ENCODE results near the gene PAH.

The PAH gene

DNA sequence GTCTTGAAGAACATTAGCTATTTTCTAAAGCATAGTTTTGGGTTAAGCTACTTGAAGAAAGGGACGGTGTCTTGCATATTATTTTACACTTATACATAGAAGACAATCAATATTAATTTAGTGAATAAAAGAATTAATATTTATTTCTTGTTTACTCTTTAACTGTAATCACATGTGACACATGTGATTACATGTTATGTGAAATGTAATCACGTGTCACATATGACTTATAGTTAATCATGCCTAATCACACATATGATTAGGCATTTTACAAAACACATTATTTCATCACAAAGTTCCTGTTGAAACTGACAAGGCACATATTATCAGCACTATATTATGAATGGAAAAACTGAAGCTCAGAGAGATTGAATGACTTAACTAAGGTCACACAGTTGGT lies 4.8 kb downstream of the PAH start:
- DNase-seq (ENCODE audit: low read depth), result no peak
- peaks cover 7% of the 10 kb centered on the region for H3K27me3 ChIP-seq (replicated peaks; ENCODE audit: control insufficient read depth, insufficient read depth, low read length)
- H3K4me1 ChIP-seq (ENCODE audit: control insufficient read depth, insufficient read depth, low read length), result no peaks in the 10 kb centered on the region
- H3K36me3 ChIP-seq (ENCODE audit: control insufficient read depth, insufficient read depth, low read length, severe bottlenecking), result no peaks in the 10 kb centered on the region
- no peak overlapping the region for H3K4me3 ChIP-seq (ENCODE audit: low read length)
- no peak overlapping the region for H3K9ac ChIP-seq (ENCODE audit: low read length)
- no peaks in the 10 kb centered on the region for H3K9me3 ChIP-seq (ENCODE audit: control insufficient read depth, low read length)

- Histone ChIP-seq H3K4me1 (ENCODE audit: control insufficient read depth, insufficient read depth, low read length) (no peaks in the 10 kb centered on the region), H3K36me3 (ENCODE audit: control insufficient read depth, insufficient read depth, low read length, severe bottlenecking) (no peaks in the 10 kb centered on the region), H3K9ac (ENCODE audit: low read length) (no peak overlapping the region), H3K4me3 (ENCODE audit: low read length) (no peak overlapping the region), H3K27me3 (replicated peaks; ENCODE audit: control insufficient read depth, insufficient read depth, low read length) (peaks cover 6% of the 10 kb centered on the region), H3K9me3 (ENCODE audit: control insufficient read depth, low read length) (no peaks in the 10 kb centered on the region)
- DNase-seq (ENCODE audit: low read depth), result no peak
Observed at GRCh38 chr12:102911320-102911719, 5.7 kb downstream of the PAH start.

- Histone ChIP-seq H3K4me1 (ENCODE audit: control insufficient read depth, insufficient read depth, low read length) (no peaks in the 10 kb centered on the region), H3K27me3 (replicated peaks; ENCODE audit: control insufficient read depth, insufficient read depth, low read length) (peaks cover under 1% of the 10 kb centered on the region), H3K36me3 (ENCODE audit: control insufficient read depth, insufficient read depth, low read length, severe bottlenecking) (no peaks in the 10 kb centered on the region), H3K4me3 (ENCODE audit: low read length) (no peak overlapping the region), H3K9ac (ENCODE audit: low read length) (no peak overlapping the region), H3K9me3 (ENCODE audit: control insufficient read depth, low read length) (no peaks in the 10 kb centered on the region)
- DNase-seq (ENCODE audit: low read depth), result no peak
Observed at GRCh38 chr12:102910792-102911191, 6.3 kb downstream of the PAH start.

- no peaks in the 10 kb centered on the region for H3K36me3 ChIP-seq (ENCODE audit: control insufficient read depth, insufficient read depth, low read length, severe bottlenecking)
- DNase-seq (ENCODE audit: low read depth), result no peak
- H3K9me3 ChIP-seq (ENCODE audit: control insufficient read depth, low read length), result no peaks in the 10 kb centered on the region
- H3K27me3 ChIP-seq (replicated peaks; ENCODE audit: control insufficient read depth, insufficient read depth, low read length), result no peaks in the 10 kb centered on the region
- no peaks in the 10 kb centered on the region for H3K4me1 ChIP-seq (ENCODE audit: control insufficient read depth, insufficient read depth, low read length)
- no peak overlapping the region for H3K9ac ChIP-seq (ENCODE audit: low read length)
- H3K4me3 ChIP-seq (ENCODE audit: low read length), result no peak overlapping the region
Observed at GRCh38 chr12:102910137-102910536, 6.9 kb downstream of the PAH start.

DNA sequence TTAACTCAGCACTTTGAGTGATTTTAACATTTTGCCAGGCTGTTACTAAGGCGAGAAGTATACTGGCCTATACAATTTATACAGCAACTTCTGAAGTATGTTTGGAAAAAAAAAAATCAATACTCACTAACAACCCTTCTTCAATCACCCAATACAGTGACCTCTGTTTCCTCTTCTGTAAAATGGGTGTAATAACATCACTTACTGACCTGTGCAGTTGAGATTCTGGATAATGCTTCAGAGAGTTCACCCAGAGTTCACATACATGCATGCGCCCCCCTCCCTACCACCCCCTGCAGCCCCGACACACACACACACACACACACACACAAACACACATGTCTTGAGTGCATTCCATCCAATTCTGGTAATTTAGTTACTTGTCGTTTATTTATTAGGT lies 9.1 kb downstream of the PAH start:
- Histone ChIP-seq H3K36me3 (ENCODE audit: control insufficient read depth, insufficient read depth, low read length, severe bottlenecking) (no peaks in the 10 kb centered on the region), H3K9ac (ENCODE audit: low read length) (no peak overlapping the region), H3K4me3 (ENCODE audit: low read length) (no peak overlapping the region), H3K9me3 (ENCODE audit: control insufficient read depth, low read length) (no peaks in the 10 kb centered on the region), H3K27me3 (replicated peaks; ENCODE audit: control insufficient read depth, insufficient read depth, low read length) (no peaks in the 10 kb centered on the region), H3K4me1 (ENCODE audit: control insufficient read depth, insufficient read depth, low read length) (no peaks in the 10 kb centered on the region)
- no peak for DNase-seq (ENCODE audit: low read depth)

DNA sequence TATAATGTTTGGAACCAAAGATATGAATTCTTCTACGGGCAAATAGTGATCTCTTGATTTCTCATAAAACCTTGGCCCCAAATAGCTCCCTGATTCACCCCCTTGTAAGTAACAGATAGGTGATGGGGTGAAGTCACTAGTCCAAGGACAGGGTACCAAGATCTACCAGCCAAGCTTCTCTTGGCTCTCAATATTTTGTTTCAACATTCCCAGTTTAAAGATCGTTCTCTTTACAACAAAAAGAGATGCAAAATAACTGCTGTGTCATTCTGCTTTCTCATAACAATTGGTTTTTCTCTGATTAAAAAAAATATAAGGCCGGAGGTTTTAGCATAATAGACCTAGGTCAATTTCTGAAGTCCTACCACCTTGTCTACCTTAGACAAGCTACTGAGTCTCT lies 11.8 kb downstream of the PAH start:
- Histone ChIP-seq H3K9me3 (ENCODE audit: control insufficient read depth, low read length) (no peaks in the 10 kb centered on the region), H3K27me3 (replicated peaks; ENCODE audit: control insufficient read depth, insufficient read depth, low read length) (no peaks in the 10 kb centered on the region), H3K36me3 (ENCODE audit: control insufficient read depth, insufficient read depth, low read length, severe bottlenecking) (no peaks in the 10 kb centered on the region), H3K9ac (ENCODE audit: low read length) (no peak overlapping the region), H3K4me3 (ENCODE audit: low read length) (no peak overlapping the region), H3K4me1 (ENCODE audit: control insufficient read depth, insufficient read depth, low read length) (no peaks in the 10 kb centered on the region)
- no peak for DNase-seq (ENCODE audit: low read depth)

- Histone ChIP-seq H3K4me1 (ENCODE audit: control insufficient read depth, insufficient read depth, low read length) (no peaks in the 10 kb centered on the region), H3K9me3 (ENCODE audit: control insufficient read depth, low read length) (no peaks in the 10 kb centered on the region), H3K9ac (ENCODE audit: low read length) (no peak overlapping the region), H3K4me3 (ENCODE audit: low read length) (no peak overlapping the region), H3K36me3 (ENCODE audit: control insufficient read depth, insufficient read depth, low read length, severe bottlenecking) (no peaks in the 10 kb centered on the region), H3K27me3 (replicated peaks; ENCODE audit: control insufficient read depth, insufficient read depth, low read length) (no peaks in the 10 kb centered on the region)
- no peak for DNase-seq (ENCODE audit: low read depth)
Observed at GRCh38 chr12:102903337-102904007, 13.6 kb downstream of the PAH start.

GRCh38 chr12:102902093-102902492 lies 15.0 kb downstream of the PAH start:
- Histone ChIP-seq H3K36me3 (ENCODE audit: control insufficient read depth, insufficient read depth, low read length, severe bottlenecking) (no peaks in the 10 kb centered on the region), H3K9me3 (ENCODE audit: control insufficient read depth, low read length) (no peaks in the 10 kb centered on the region), H3K27me3 (replicated peaks; ENCODE audit: control insufficient read depth, insufficient read depth, low read length) (no peaks in the 10 kb centered on the region), H3K4me3 (ENCODE audit: low read length) (no peak overlapping the region), H3K4me1 (ENCODE audit: control insufficient read depth, insufficient read depth, low read length) (no peaks in the 10 kb centered on the region), H3K9ac (ENCODE audit: low read length) (no peak overlapping the region)
- no peak for DNase-seq (ENCODE audit: low read depth)

- H3K9me3 ChIP-seq (ENCODE audit: control insufficient read depth, low read length), result no peaks in the 10 kb centered on the region
- H3K36me3 ChIP-seq (ENCODE audit: control insufficient read depth, insufficient read depth, low read length, severe bottlenecking), result no peaks in the 10 kb centered on the region
- no peaks in the 10 kb centered on the region for H3K4me1 ChIP-seq (ENCODE audit: control insufficient read depth, insufficient read depth, low read length)
- no peak overlapping the region for H3K9ac ChIP-seq (ENCODE audit: low read length)
- no peak for DNase-seq (ENCODE audit: low read depth)
- no peak overlapping the region for H3K4me3 ChIP-seq (ENCODE audit: low read length)
- no peaks in the 10 kb centered on the region for H3K27me3 ChIP-seq (replicated peaks; ENCODE audit: control insufficient read depth, insufficient read depth, low read length)
Observed at GRCh38 chr12:102900389-102900788, 16.7 kb downstream of the PAH start.

DNA sequence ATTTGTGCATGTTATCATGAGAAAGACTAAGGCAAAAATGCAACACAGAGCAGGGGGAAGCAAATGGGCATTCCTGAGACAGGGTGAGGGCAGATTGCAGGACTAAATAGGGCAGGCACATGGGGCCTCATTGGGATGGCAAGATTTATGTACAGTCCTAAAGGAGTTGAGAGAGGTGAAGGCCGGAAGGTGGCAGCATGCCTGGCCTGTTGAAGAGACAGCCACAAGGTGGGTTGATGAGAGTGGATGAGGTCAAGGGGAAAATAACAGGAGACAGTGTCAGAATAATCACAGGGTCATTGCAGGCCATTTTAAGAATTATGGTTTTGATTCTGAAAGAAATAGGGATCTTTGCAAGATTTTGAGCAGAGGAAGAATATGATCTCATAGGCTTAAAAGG lies 21.0 kb downstream of the PAH start:
- H3K4me1 ChIP-seq (ENCODE audit: control insufficient read depth, insufficient read depth, low read length), result no peaks in the 10 kb centered on the region
- DNase-seq (ENCODE audit: low read depth), result no peak
- H3K4me3 ChIP-seq (ENCODE audit: low read length), result no peak overlapping the region
- H3K9me3 ChIP-seq (ENCODE audit: control insufficient read depth, low read length), result no peaks in the 10 kb centered on the region
- no peaks in the 10 kb centered on the region for H3K36me3 ChIP-seq (ENCODE audit: control insufficient read depth, insufficient read depth, low read length, severe bottlenecking)
- H3K27me3 ChIP-seq (replicated peaks; ENCODE audit: control insufficient read depth, insufficient read depth, low read length), result no peaks in the 10 kb centered on the region
- no peak overlapping the region for H3K9ac ChIP-seq (ENCODE audit: low read length)

DNA sequence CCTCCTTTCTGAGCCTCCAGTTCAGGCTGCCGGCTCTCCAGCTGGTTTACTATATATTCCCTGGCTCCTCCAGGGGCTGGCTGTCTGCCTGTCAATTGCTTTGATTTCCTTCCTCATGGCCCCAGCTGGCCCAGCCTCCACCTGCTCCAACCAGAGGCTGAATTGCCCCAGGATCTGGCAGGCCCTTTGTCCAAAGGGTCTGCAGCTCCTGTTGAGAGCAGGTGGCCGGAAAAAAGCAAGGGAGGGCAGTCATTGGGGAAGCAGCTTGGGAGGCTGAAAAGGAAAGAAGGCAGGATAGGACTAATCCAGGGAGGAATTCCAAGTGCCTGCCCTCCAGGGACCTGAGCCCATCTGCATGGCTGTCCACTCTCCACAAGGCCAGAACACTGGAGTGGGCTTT lies 25.3 kb downstream of the PAH start:
- Histone ChIP-seq H3K4me1 (ENCODE audit: control insufficient read depth, insufficient read depth, low read length) (no peaks in the 10 kb centered on the region), H3K9me3 (ENCODE audit: control insufficient read depth, low read length) (no peaks in the 10 kb centered on the region), H3K27me3 (replicated peaks; ENCODE audit: control insufficient read depth, insufficient read depth, low read length) (peaks cover 17% of the 10 kb centered on the region), H3K36me3 (ENCODE audit: control insufficient read depth, insufficient read depth, low read length, severe bottlenecking) (no peaks in the 10 kb centered on the region), H3K9ac (ENCODE audit: low read length) (no peak overlapping the region), H3K4me3 (ENCODE audit: low read length) (no peak overlapping the region)
- no peak for DNase-seq (ENCODE audit: low read depth)

GRCh38 chr12:102888511-102888910 lies 28.5 kb downstream of the PAH start:
- peaks cover 47% of the 10 kb centered on the region for H3K27me3 ChIP-seq (replicated peaks; ENCODE audit: control insufficient read depth, insufficient read depth, low read length)
- no peak overlapping the region for H3K9ac ChIP-seq (ENCODE audit: low read length)
- H3K4me3 ChIP-seq (ENCODE audit: low read length), result no peak overlapping the region
- H3K4me1 ChIP-seq (ENCODE audit: control insufficient read depth, insufficient read depth, low read length), result no peaks in the 10 kb centered on the region
- DNase-seq (ENCODE audit: low read depth), result no peak
- H3K36me3 ChIP-seq (ENCODE audit: control insufficient read depth, insufficient read depth, low read length, severe bottlenecking), result no peaks in the 10 kb centered on the region
- no peaks in the 10 kb centered on the region for H3K9me3 ChIP-seq (ENCODE audit: control insufficient read depth, low read length)
